NCI-H1092 (cell line): ENCODE data around the gene TEX13B.
"Not testable (repeated sequence)": the region's sequence is repeated elsewhere in the genome, so short reads cannot be mapped to it uniquely, and the experiment has no call there.

Experiments used
- DNase-seq: peaks from one replicate; lab custom pipeline; 2025; lab: John Stamatoyannopoulos, UW

TEX13B gene

DNA sequence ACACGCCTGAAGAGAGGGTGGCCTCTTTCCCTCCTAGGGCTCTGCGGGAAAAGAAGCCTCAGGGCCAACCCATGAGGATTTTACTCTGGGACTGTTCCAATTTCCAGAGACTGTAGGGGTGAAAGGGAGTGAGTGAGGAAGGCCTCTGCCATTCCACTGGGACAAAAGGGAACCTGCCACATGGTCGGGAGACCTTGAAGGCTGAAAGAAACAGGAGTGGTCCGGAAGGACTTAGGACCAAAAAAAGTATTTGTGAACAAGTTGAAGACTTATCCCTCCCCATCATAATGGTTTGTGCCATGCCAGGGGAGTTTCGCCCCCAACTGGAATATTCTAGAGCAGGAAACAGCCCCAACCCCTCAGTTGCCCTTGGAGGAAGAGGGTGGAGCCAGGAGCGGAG lies at the start of gene TEX13B:
Gene TEX13B (minus strand): TSS at position 15 of the 400 bp plus-strand sequence. CDS start 243 bp downstream, outside the sequence.
- no peak for DNase-seq

DNA sequence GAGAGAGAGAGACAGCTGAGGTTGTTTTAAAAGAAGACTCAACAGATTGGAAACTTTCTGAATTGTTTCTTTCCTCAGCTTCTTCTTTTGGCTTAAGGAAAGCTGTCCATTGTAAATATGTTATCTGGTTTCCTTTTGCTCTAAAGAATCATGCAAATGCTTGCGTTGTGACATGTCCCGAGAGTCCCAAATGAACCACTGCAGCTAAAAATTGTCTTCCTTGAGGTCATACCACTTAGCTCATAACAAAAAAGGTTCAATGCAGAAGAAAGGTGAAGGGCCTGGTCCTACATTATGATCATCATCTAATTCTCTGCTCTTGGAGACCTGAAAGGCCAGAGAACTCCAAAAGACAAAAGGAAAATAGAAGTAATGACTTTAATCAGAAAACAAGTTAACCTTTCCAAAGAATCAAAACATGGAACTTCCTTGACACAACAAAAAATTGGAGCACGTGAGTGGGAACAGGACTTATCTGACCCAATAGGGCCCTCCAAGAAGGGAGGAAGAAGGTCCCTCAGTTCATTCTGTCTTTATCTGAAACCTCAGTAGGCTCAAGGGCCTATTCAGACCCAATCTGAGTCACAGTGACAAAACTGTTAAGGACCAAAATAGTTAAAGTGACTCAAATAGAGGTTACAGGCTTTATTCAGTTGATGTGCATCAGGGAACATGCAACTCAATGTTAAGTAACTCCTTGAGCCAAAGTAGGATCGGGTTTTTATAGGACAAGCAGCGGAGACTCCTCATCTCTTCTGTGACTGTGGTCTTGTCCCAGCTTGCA lies 48.0 kb upstream of the TEX13B start:
- DNase-seq: no peak

- DNase-seq: no peak
Observed at GRCh38 chrX:108028854-108029253, 46.7 kb upstream of the TEX13B start.

DNA sequence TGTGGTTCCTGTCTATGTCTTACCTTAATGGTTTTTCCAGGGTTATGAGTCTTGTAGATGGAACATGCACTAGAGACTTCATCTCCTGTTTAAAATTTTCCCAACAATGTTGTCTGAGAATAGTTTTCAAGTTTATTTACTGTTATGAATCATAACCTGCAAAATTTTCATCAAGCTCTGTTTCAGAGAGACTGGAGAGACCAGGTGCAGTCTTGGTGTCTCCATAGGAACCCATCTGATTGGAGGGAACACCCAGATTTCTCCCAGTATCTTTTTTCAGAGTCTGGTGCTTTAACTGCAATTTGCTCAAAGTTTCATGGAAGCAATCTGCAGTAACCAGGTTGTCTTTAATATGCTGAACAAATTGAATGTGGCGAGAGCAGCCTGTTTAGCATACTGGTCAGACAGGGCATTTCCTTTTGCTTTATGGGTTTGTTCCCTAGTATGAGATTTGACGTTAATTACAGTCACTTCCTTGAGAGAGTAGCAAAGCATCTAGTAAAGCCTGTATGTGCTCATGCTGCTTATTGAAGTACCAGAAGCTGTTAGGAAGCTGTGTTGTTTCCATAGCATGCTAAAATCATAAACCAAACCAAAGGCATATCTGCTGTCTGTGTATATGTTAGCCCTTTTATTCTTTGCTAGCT lies 43.9 kb upstream of the TEX13B start:
- DNase-seq: no peak

- DNase-seq: no peak
Observed at GRCh38 chrX:108025376-108025775, 43.2 kb upstream of the TEX13B start.

DNA sequence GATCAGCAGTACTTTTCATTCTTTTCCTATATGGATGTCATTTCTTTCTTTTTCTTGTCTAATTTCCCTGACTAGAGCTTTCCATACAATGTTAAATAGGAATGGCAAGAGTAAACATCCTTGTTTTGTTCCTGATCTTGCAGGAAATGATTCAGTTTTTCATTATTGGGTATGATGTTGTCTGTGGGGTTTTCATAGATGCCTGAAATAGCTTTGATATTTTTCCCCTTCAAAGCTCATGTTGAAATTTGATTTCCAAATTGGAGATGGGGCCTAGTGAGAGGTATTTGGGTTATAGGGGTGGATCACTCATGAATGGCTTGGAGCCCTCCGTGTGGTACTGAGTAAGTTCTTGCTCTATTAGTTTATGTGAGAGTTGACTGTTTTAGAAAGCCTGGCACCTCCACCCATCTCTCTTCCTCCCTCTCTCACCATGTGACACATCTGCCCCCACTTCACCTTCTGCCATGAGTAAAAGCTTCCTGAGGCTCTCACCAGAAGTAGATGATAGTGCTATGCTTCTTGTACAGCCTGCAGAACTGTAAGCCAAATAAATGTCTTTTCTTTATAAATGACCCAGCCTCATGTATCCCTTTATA lies 40.4 kb upstream of the TEX13B start:
- no peak for DNase-seq

DNA sequence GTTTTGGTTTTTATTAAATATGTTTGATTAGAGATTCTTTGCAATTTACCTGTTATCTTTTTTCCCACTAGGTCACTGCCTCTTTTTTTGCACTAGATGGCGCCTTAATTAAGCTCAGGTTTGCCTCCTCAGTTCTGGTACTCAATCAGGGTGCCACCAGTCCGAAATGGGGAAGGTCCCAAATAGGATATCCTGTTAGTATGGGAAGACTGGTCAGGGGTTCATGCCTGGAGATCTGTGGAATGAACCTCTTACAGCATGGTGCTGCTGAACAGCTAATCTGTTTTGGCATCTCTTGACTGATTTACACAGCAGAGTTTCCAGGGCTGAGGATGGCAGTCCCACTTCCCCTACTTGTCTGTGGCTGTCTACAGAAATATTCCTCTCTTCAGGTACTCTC lies 38.5 kb upstream of the TEX13B start:
- DNase-seq: no peak

DNA sequence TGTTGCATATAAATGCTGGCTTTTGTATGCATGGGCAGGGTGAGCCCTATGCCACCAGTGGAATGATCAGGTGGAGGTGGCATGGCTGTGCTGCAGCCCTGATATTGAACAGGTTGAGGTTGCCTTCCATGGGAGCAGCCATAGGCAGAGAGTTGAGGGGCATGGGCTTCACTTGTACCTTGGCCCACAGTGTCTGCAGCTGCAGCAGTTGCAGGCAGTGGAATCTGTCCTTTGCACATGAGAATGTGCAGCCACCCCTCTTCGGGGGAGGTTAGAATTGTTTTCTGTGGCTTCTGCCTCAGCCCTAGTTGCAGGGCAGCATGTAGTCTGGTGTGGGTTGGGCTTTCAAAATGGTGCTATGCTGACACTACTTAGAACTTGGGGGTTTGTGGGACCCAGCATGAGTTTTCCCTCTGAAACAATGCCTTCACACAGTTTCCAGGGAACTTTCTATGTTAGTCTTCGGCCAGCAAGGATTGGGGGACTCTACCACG lies 37.3 kb upstream of the TEX13B start:
- no peak for DNase-seq

- DNase-seq: no peak
Observed at GRCh38 chrX:108018656-108019381, 36.6 kb upstream of the TEX13B start.

GRCh38 chrX:108001218-108001814 lies 19.1 kb upstream of the TEX13B start:
- DNase-seq: peak; percentile 34

GRCh38 chrX:108000751-108001150 lies 18.6 kb upstream of the TEX13B start:
- no peak for DNase-seq

DNA sequence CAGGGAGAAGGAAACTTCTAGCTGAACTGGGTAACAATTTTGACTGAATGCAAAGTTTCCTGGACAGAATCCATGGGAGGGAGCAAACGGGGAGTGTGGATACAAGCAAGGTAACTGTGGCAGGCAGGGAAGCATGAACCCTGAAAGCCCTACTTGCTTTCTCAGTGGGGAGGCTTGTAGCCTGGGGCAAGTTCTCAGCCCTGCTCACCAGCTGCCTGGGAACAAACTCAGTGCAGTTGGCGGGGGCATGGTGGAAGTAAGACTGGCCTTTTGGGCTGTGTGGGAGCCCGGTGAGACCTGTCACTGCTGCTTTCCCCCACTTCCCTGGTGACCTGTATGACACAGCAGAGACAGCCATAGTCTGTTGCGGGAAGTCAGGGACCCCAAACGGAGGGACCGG lies 14.0 kb upstream of the TEX13B start:
- DNase-seq: no peak

- no peak for DNase-seq
Observed at GRCh38 chrX:107985033-107985432, 2.9 kb upstream of the TEX13B start.

DNA sequence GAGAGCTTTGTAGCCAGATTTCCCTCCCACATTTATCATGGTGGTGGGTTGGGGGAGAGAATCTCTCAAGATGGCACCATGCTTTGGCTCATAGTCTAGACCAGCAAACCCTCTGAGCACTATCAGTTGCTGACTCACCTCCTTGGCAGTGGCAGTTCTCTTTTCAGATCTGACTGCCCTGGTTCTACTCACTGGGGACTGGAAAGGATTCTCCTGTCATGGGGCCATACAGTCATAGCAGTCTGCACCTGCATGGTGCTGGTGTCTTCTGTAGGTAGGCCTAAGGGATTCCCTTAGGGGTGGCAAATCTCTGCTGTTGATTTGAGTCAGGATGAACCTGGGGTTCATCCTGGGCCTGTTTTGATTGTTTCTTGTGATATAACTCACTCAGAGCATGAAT lies 2.6 kb downstream of the TEX13B start:
- no peak for DNase-seq

- no peak for DNase-seq
Observed at GRCh38 chrX:107978707-107979307, 3.4 kb downstream of the TEX13B start.

- no peak for DNase-seq
Observed at GRCh38 chrX:107978071-107978470, 4.1 kb downstream of the TEX13B start.

DNA sequence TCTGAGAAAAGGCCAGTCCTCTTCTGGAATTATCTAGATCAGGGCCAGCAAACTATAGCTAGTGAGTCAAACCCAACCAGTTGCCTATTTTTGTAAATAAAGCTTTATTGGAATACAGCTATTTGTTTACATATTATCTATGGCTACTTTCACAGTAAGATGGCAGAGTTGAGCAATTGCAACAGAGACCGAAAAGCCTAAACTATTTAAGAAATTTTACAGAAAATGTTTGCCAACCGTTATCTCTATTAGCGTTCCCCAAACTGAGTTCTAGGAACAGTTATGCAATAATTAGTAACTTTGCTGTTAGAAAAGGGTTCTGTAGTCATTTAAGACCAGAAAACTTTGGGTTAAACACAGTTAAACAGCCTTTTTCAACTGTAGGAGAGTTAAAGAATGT lies 10.5 kb downstream of the TEX13B start:
- DNase-seq: no peak

- no peak for DNase-seq
Observed at GRCh38 chrX:107970073-107970472, 12.1 kb downstream of the TEX13B start.

GRCh38 chrX:107968623-107969022 lies 13.5 kb downstream of the TEX13B start:
- DNase-seq: no peak

GRCh38 chrX:107955337-107955736 lies 26.8 kb downstream of the TEX13B start:
- not testable (repeated sequence) for DNase-seq

GRCh38 chrX:107940095-107940494 lies 42.1 kb downstream of the TEX13B start:
- DNase-seq: no peak

DNA sequence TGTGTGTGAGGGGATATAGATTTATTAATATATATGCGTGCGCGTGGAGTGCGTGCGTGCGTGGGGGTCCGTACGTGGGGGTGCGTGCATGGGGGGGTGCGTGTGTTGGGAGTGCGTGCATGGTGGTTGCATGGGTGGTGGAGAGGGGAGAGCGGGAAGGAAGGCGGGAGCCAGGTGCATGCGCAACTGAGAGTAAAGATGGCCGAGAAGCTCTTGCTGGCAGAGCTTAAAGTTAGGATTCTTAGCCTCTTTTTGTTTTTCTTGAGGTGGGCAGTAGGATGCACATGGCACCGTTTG lies 45.8 kb downstream of the TEX13B start:
- DNase-seq: no peak
